Epithelial cell of prostate (primary cell): ENCODE results near the gene CSF3R.
"Not testable (repeated sequence)": the region's sequence is repeated elsewhere in the genome, so short reads cannot be mapped to it uniquely, and the experiment has no call there.

Experiments used
- DNase-seq: peaks from one replicate; pipeline ENCODE4 v3.0.0-alpha.2; 2011; ENCODE audit warnings: low read depth, low spot score
- H3K27ac ChIP-seq: fragments of 450-650 bp; 2 replicates; pipeline ENCODE4 v1.5.1; 2017; ENCODE audit warnings: mild to moderate bottlenecking

Gene CSF3R

DNA sequence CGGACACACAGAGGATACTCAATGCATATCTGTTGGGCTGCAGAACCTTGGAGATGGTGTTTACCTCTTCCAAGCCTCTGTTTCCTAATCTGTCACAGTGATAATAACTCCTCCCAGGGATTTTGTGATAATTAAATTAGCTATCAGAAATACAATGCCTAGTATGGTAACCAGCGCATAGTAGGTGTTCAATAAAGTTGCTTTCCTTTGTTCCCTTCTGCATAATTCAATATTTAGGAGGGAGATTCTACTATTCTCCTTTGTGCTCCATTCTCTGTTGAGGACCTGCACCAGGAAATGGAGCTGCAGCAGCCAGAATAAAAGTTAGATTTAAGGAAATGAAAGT lies 3.4 kb upstream of the CSF3R start:
- H3K27ac ChIP-seq, result no peak overlapping the region
- DNase-seq, result no peak

- no peak overlapping the region for H3K27ac ChIP-seq
- no peak for DNase-seq
Measured at GRCh38 chr1:36484099-36484498, 1.4 kb upstream of the CSF3R start.

DNA sequence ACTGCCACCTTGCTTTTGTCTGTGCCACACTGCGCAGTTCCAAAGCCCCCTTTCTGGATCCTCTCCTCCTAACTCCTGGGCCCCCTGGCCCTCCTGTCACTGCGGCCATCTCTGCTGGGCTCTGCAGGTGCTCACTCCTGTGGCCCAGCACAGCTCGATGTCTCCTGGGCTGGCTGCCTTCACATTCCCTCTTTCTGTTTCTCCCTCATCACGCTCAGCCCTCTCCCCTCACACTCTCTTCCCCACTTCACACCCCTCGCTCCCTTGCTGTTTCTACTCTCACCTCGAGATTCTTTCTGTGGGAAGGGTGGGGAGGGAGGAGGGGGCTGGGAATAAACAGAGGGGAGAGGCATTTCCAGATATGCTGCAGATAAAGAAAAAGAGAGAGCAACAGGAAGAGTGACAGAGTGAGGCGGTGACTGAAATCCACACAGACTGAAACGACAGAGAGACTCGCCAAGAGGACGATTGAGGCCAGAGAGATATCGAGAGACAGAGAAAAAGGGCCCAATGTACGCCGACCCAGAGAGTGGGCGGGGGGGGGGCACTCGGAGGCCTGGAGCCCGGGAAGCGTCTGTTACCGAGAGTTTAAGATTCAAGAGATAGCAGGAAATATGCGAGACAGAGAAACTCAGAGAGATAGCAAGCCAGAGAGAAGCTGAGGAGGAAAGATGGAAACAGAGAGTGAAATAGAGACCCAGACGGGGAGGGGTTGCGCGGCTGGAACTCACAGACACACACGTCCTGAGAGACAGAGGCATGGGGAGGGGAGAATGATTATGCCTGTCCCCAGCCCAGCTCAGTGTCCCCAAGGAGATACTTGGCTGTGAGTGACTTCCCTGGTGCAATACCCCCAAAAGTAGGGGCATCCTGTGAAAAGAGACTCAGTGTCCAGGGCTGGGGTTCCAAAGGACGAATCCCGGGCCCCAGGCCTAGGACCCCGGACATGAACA lies 666 bp downstream of the CSF3R start:
- DNase-seq, result no peak
- H3K27ac ChIP-seq, result no peak overlapping the region

DNA sequence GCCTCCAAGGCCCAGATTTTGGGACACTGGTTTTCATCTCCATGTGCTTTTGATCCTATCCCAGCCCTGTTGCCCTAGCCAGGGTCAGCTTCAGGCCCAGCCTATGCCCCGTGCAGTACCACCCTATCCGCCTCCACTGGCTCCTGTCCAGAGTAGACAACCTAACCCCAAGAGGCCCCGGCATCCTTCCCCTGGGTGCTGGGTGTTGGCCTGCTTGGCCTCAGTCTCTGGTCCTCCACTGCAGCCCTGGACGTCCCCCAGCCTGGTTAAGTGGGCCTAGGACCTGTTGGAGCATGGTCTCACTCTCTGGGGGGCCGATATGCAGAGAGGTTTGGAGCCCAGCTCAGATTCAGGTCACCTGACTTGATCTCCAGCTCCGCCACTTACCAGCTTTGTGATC lies 1.6 kb downstream of the CSF3R start:
- no peak overlapping the region for H3K27ac ChIP-seq
- DNase-seq, result no peak

- DNase-seq, result no peak
- no peak overlapping the region for H3K27ac ChIP-seq
Measured at GRCh38 chr1:36480161-36480560, 2.6 kb downstream of the CSF3R start.

- H3K27ac ChIP-seq, result no peak overlapping the region
- DNase-seq, result no peak
Measured at GRCh38 chr1:36479505-36480051, 3.1 kb downstream of the CSF3R start.

DNA sequence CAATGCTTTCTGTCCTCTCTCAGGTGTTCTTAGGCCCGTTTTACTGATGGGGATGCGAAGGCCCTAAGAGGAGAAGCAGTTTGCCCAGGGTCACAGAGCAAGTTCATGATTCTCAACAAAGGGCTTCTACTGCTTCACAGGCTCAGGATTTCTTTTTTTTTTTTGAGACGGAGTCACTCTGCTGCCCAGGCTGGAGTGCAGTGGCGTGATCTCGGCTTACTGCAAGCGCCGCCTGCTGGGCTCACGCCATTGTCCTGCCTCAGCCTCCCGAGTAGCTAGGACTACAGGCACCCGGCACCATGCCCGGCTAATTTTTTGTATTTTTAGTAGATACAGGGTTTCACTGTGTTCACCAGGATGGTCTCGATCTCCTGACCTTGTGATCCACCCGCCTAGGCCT lies 5.1 kb downstream of the CSF3R start:
- H3K27ac ChIP-seq, DNase-seq: not testable (repeated sequence)

DNA sequence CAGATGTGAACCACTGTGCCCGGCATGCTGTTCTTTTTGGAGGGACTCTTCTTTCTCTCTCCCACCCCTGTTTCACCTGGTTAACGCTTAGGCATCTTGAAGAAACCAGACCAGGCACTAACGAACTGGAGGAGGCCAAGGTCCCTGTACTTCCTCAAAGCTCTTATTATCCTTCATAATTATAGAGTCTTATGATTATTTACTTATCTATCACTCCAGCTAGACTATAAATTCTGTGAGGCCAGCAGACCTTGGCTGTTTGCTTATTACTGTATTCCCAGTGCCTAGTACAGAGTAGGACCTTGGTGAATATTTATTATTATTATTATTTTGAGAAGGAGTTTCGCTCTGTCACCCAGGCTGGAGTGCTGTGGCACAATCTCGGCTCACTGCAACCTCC lies 5.8 kb downstream of the CSF3R start:
- no peak for DNase-seq
- no peak overlapping the region for H3K27ac ChIP-seq

DNA sequence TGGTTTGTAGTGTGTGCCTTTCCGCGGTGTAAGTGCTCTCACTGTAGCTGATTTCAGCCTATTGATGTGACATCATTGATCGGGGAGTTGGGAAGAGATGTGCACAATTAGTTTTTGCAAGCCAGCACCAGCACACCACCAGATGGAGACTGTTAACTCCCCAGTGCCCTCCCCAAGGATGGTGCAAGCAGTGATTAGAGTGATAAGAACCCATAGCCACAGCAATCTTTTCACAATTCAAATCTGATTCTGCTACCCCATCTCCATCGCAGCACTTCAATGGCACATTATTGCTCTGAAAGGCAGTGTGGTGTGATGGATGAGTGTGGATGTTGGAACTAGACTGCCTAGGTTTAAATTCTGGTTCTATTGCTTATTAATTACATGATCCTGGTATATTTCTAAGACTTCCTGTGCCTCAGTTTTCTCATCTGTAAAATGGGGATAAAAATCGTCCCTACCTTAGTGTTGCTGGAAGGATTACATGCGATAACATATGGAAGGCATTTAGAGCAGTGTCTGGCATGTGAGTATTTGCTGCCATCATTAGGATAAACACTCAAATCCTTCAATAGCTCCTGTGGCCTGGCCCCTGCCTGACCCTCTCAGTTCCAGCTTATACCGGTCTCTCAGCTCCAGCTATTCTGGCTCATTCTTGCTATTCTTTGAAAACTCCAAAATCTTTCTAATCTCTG lies 6.7 kb downstream of the CSF3R start:
- no peak overlapping the region for H3K27ac ChIP-seq
- no peak for DNase-seq

DNA sequence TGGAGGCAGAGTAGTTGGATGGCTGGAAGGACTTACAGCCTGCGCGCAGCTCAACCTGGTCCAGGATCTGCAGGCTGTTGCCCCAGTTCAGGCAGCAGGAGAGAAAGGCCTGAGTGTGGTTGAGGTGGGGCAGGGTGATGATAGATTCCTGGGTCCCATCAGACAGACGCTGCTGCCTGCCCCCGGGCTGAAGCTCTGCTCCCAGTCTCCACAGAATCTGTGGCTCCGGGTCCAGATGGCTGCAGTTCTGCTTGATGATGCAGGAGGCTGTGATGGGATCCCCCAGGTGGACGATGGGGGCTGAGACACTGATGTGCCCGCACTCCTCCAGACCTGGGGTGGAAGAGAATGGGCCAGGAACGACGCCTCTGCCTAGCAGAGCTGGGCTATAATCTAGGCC lies 7.4 kb downstream of the CSF3R start:
- H3K27ac ChIP-seq, result no peak overlapping the region

DNA sequence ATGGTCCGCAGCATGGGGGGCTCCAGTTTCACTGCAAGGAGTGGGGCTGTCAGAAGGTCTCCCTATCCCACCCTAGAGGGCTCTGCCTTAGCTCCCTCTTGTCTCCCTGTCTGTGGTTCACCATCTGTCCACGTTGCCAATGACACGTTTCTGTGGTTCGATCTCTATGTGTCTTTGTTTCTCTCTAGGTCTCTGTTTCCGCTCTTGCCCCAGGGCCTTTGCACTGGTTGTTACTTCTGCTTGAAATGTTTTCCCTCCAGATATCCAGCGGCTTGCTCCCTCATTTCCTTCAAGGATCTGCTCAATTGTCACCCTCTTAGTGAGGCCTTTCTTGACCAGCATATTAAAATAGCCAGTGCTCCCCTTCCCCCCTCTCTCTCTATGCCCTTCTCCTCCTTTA lies 10.1 kb downstream of the CSF3R start:
- H3K27ac ChIP-seq, result no peak overlapping the region

More for the DNA sequence above, 7.4 kb downstream of the CSF3R start:
- DNase-seq, result no peak

GRCh38 chr1:36471830-36472641 lies 10.7 kb downstream of the CSF3R start:
- no peak overlapping the region for H3K27ac ChIP-seq
- DNase-seq, result no peak

More for the DNA sequence above, 10.1 kb downstream of the CSF3R start:
- no peak for DNase-seq

GRCh38 chr1:36469163-36469562 lies 13.6 kb downstream of the CSF3R start:
- no peak for DNase-seq
- no peak overlapping the region for H3K27ac ChIP-seq

- no peak for DNase-seq
- H3K27ac ChIP-seq, result no peak overlapping the region
Measured at GRCh38 chr1:36467700-36468455, 14.8 kb downstream of the CSF3R start.

GRCh38 chr1:36467027-36467410 lies 15.7 kb downstream of the CSF3R start:
- no peak overlapping the region for H3K27ac ChIP-seq
- DNase-seq, result no peak

- H3K27ac ChIP-seq, result no peak overlapping the region
- no peak for DNase-seq
Measured at GRCh38 chr1:36466370-36467026, 16.2 kb downstream of the CSF3R start.

DNA sequence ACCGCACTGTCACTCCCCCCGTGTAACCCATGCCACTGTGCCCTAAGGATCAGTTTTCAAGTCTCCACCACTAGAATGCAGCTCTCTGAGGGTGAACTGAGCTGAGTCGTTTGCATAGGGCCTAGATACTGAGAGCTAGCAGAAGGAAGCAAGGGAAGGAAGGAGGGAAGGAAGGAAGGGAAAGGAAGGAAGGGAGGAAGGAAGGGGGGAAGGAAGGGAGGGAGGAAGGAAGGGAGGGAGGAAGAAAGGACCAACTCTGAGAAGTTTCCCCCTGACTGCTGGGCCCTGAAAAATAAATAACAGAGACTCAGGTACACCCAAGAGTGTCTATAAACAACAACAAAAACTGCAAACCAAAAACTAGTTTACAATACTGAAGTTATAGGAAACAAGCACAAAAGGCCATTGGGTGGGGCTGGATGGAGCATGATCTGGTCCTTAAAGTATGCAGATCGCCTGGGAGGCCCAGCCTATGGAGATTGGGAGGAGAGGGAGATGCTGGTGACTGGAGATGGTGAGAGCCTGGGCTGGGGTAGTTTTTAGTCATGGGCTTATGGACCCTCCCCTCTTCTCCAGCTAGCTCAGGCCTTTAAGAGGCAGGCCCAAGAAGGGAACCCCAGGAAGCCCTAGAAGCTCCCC lies 16.9 kb downstream of the CSF3R start:
- H3K27ac ChIP-seq, result peak overlapping the region; percentile 81
- no peak for DNase-seq

DNA sequence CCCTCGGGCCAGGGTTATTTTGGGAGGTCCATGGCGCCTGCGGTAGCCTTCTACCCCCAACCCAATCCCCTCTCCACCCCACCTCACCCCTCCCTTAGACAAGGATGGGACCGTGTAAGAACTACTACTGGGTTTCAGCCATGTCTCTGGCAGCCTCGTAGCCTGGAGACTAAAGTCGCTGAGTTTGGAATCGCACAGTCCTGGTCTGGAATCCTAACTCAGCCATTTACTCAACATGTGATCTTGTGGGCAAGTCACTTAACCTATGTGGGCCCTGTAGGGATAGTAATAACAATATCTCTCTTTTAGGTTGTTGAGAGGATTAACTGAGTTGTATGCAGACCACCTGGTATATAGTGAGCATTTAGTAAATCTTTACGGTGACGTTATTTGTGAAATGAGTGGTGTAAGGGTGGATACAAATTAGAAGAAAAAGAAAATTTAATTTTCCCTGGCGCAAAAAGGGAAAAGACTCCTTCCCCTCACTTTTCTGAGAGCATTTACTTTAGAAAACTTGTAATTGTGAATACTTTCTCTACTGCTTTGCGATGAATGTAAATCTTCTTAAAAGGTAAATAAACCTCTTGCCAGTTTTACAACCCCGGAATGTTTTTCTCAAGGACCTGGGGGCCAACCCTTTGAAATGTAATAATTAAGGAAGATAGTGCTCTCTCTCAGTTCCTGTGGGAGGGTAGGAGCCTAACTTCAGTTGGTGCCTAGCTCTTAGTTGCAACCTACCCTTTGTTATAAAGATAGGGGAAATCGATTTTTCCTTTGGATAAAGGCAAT lies 17.9 kb downstream of the CSF3R start:
- DNase-seq, result no peak
- H3K27ac ChIP-seq, result peak overlapping the region; percentile 81
